Breast epithelium (tissue), 4 donors: ENCODE data around the gene OSBPL10. TPM values are rescaled to one million over a fixed set of nuclear protein-coding genes. Genes with fewer than 3 reads are reported as not detected.

Source experiments
- DNase-seq, 2 donors: peaks; one replicate each; pipeline ENCODE4 v3.0.0-alpha.2; 2019; ENCODE audit warnings: low spot score in 2 of 2
- H3K27ac ChIP-seq, 2 donors: fragments of 200-600 bp; sonication (generic) in 1 of 2; one replicate each; pipeline ENCODE4 v1.5.1; 2016 to 2019; ENCODE audit warnings: mild to moderate bottlenecking in 1 of 2
- H3K27me3 ChIP-seq, 2 donors: fragments of 200-600 bp; sonication (generic) in 1 of 2; one replicate each; pipeline versions ENCODE4 v1.5.1 to v1.6.0; 2017 to 2019; ENCODE audit warnings: control low read depth in 1 of 2, mild to moderate bottlenecking in 1 of 2
- H3K36me3 ChIP-seq: fragments of 200-600 bp; one replicate; pipeline ENCODE4 v1.5.1; 2019
- H3K4me1 ChIP-seq, 2 donors: fragments of 200-600 bp; sonication (generic); one replicate each; pipeline ENCODE4 v1.5.1; 2016 to 2019; ENCODE audit warnings: control low read depth in 1 of 2
- H3K4me3 ChIP-seq, 3 donors: fragments of 200-600 bp; sonication (generic); 1 replicate in 2 of 3; 2 replicates in 1 of 3; pipeline ENCODE4 v1.5.1; 2016 to 2019; ENCODE audit warnings: mild to moderate bottlenecking in 3 of 3, moderate library complexity in 2 of 3
- H3K9me3 ChIP-seq, 2 donors: fragments of 200-600 bp; sonication (generic) in 1 of 2; one replicate each; pipeline ENCODE4 v1.5.1; 2016 to 2019; ENCODE audit warnings: control low read depth in 1 of 2
- POLR2A ChIP-seq: fragments of 450-650 bp; IDR thresholded peaks from one replicate; pipeline ENCODE4 v1.6.1; 2016; ENCODE audit warnings: antibody characterized with exemption, mild to moderate bottlenecking, moderate library complexity
- POLR2AphosphoS5 ChIP-seq, 3 donors: sonication (generic); formaldehyde crosslinking; IDR thresholded peaks; one replicate each; pipeline ENCODE4 v1.6.1; 2017; ENCODE audit warnings: antibody characterized with exemption in 3 of 3
- intact Hi-C: fragments of 100-400 bp; cut with DNase I; formaldehyde crosslinking; loops from one replicate; pipeline ENCODE4 v1.15.1; 2023; ENCODE audit warnings: low total_unique reads
- total RNA-seq, 3 donors: library from RNA; depleted of rRNA; stranded (reverse); fragments of >200 nt; gene quantifications; one replicate each; pipeline ENCODE4 v1.1.0, GENCODE V29; 2016
- TF ChIP-seq, protein P1 (sequence below), 3 donors: fragments of 450-650 bp; IDR thresholded peaks; one replicate each; pipeline ENCODE4 v1.5.1; 2016 to 2017; ENCODE audit warnings: antibody characterized with exemption in 3 of 3, mild to moderate bottlenecking in 3 of 3, moderate library complexity in 3 of 3

OSBPL10 gene
- total RNA-seq, 3 donors from 2014 or later, result 17.6 to 47.4 (median 26.5) TPM

DNA sequence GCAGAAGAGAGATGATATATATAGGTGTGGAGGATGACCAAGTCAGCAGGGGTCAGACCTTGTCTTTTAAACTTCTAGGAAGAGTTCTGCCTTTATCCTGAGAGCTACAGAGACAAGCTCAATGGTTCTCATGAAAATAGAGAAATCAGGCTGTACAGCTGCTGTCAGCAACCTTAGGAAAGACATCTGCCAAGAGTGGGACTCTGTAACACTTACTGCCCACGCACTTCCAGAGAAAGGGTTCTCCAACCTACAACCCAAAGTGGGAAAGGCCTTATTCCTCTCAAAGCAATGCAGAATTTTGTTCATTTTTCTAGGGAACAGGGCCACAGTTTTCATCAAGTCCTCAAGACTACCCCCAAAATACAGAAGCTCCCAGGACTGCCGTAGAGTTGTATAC, 309.6 kb downstream of the OSBPL10 start:
- TF ChIP-seq, protein P1, sequence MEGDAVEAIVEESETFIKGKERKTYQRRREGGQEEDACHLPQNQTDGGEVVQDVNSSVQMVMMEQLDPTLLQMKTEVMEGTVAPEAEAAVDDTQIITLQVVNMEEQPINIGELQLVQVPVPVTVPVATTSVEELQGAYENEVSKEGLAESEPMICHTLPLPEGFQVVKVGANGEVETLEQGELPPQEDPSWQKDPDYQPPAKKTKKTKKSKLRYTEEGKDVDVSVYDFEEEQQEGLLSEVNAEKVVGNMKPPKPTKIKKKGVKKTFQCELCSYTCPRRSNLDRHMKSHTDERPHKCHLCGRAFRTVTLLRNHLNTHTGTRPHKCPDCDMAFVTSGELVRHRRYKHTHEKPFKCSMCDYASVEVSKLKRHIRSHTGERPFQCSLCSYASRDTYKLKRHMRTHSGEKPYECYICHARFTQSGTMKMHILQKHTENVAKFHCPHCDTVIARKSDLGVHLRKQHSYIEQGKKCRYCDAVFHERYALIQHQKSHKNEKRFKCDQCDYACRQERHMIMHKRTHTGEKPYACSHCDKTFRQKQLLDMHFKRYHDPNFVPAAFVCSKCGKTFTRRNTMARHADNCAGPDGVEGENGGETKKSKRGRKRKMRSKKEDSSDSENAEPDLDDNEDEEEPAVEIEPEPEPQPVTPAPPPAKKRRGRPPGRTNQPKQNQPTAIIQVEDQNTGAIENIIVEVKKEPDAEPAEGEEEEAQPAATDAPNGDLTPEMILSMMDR (IDR thresholded peaks at IDR 0.05), result no peak
- TF ChIP-seq POLR2A (no peak), POLR2AphosphoS5 (IDR thresholded peaks at IDR 0.05) (no peak)
- Histone ChIP-seq H3K36me3 (no peaks in the 10 kb centered on the region), H3K27me3 (no peaks in the 10 kb centered on the region), H3K9me3 (no peaks in the 10 kb centered on the region), H3K4me3 (no peak overlapping the region), H3K27ac (peak overlapping the region; percentile 40 to 71), H3K4me1 (no peaks in the 10 kb centered on the region)
- intact Hi-C loops, result no loop called here
- no peak for DNase-seq

GRCh38 chr3:31670722-31671121, 310.3 kb downstream of the OSBPL10 start:
- H3K27ac ChIP-seq, result no peak overlapping the region
- no peaks in the 10 kb centered on the region for H3K4me1 ChIP-seq
- DNase-seq, result no peak
- TF ChIP-seq, protein P1 (IDR thresholded peaks at IDR 0.05), result no peak
- no peak for TF ChIP-seq POLR2A
- H3K4me3 ChIP-seq, result no peak overlapping the region
- intact Hi-C loops, result no loop called here
- H3K9me3 ChIP-seq, result no peaks in the 10 kb centered on the region
- no peaks in the 10 kb centered on the region for H3K27me3 ChIP-seq
- H3K36me3 ChIP-seq, result no peaks in the 10 kb centered on the region

- no peaks in the 10 kb centered on the region for H3K27me3 ChIP-seq
- no peak for DNase-seq
- H3K27ac ChIP-seq, result no peak overlapping the region
- H3K4me1 ChIP-seq, result no peaks in the 10 kb centered on the region
- TF ChIP-seq POLR2AphosphoS5 (IDR thresholded peaks at IDR 0.05) (no peak), POLR2A (no peak)
- TF ChIP-seq, protein P1 (IDR thresholded peaks at IDR 0.05), result no peak
- no peaks in the 10 kb centered on the region for H3K36me3 ChIP-seq
- H3K9me3 ChIP-seq, result no peaks in the 10 kb centered on the region
- H3K4me3 ChIP-seq, result no peak overlapping the region
- intact Hi-C loops, result no loop called here
Measured at GRCh38 chr3:31670136-31670535, 310.9 kb downstream of the OSBPL10 start.

DNA sequence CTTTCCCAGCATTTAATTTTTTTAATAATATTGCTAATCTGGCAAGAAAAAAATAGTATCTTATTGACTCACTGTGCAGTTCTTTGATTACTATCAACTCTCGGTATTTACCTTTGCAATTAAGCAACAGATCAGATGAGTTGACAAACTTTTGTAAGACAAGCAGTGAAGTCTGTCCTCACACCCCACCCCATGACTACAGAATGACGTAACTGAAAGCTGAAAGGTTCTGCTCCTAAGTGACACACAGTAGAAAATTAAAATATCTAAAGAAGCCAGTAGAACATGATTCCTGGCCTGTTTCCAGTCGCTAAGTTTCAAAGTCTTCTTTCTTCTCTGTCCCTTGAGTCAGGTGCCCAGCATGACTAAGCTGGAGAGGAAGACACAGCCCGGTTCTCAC, 312.8 kb downstream of the OSBPL10 start:
- no peaks in the 10 kb centered on the region for H3K36me3 ChIP-seq
- intact Hi-C loops, result no loop called here
- H3K27me3 ChIP-seq, result no peaks in the 10 kb centered on the region
- no peak for DNase-seq
- H3K27ac ChIP-seq, result no peak overlapping the region
- no peaks in the 10 kb centered on the region for H3K9me3 ChIP-seq
- no peaks in the 10 kb centered on the region for H3K4me1 ChIP-seq
- no peak overlapping the region for H3K4me3 ChIP-seq
- TF ChIP-seq POLR2AphosphoS5 (IDR thresholded peaks at IDR 0.05), result no peak
- no peak for TF ChIP-seq POLR2A
- TF ChIP-seq, protein P1 (IDR thresholded peaks at IDR 0.05), result no peak

- Histone ChIP-seq H3K9me3 (no peaks in the 10 kb centered on the region), H3K27me3 (no peaks in the 10 kb centered on the region), H3K4me1 (no peaks in the 10 kb centered on the region), H3K36me3 (no peaks in the 10 kb centered on the region), H3K27ac (no peak overlapping the region), H3K4me3 (no peak overlapping the region)
- intact Hi-C loops, result no loop called here
- TF ChIP-seq POLR2AphosphoS5 (IDR thresholded peaks at IDR 0.05) (no peak), POLR2A (no peak)
- TF ChIP-seq, protein P1 (IDR thresholded peaks at IDR 0.05), result no peak
- DNase-seq, result no peak
Measured at GRCh38 chr3:31667582-31667981, 313.5 kb downstream of the OSBPL10 start.
